ENCODE data around the gene PRSS57. TPM values are rescaled to one million over a fixed set of nuclear protein-coding genes. Genes with fewer than 3 reads are reported as not detected.
A peak's percentile ranks its signal among the peaks of the same experiment; 100 is the strongest.

The PRSS57 gene
- total RNA-seq, 2 experiments from 2014 or later = not detected

DNA sequence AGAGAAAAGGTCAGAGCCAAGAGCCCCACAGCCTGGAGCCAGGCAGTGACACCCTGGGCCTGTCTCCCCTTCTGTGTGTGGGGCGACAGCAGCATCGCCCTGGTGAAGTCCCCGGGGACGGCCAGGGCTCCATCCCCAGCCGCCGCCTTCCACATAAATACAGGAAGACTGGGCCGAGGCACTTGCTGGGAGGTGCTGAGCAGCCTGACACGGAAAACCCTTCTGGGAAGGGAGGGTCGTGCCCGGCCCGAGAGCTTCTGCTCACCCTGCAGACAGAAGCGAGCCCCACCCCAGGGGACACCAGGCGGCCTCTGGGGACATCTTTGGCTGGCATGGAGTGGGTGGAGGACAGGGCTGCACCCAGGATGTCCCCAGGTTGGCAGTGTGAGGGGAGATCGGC lies 50.5 kb downstream of the PRSS57 start:
- H3K4me3 Mint-ChIP-seq = no peak overlapping the region
- POLR2A ChIA-PET = interaction anchor here (1.0 kb wide), 2 partner anchors 11 to 16 kb away, joined by 5 read pairs; partner anchors contain the start of gene POLRMT
- no peak overlapping the region for H3K27ac Mint-ChIP-seq
- H3K36me3 Mint-ChIP-seq = peaks cover 2% of the 10 kb centered on the region
- no peak for DNase-seq
- no peaks in the 10 kb centered on the region for H3K4me1 Mint-ChIP-seq
- ATAC-seq (ENCODE audit: low read depth) = no peak
- H3K9me3 Mint-ChIP-seq = no peaks in the 10 kb centered on the region
- no peaks in the 10 kb centered on the region for H3K27me3 Mint-ChIP-seq

GRCh38 chr19:644363-644762 lies 50.9 kb downstream of the PRSS57 start:
- POLR2A ChIA-PET = interaction anchor here (1.0 kb wide), 2 partner anchors 11 to 16 kb away, joined by 5 read pairs; partner anchors contain the start of gene POLRMT
- Mint-ChIP-seq H3K4me3 (no peak overlapping the region), H3K27ac (no peak overlapping the region), H3K27me3 (peaks cover 1% of the 10 kb centered on the region), H3K36me3 (peaks cover 2% of the 10 kb centered on the region), H3K9me3 (no peaks in the 10 kb centered on the region), H3K4me1 (peaks cover under 1% of the 10 kb centered on the region)
- DNase-seq = no peak
- ATAC-seq (ENCODE audit: low read depth) = no peak

DNA sequence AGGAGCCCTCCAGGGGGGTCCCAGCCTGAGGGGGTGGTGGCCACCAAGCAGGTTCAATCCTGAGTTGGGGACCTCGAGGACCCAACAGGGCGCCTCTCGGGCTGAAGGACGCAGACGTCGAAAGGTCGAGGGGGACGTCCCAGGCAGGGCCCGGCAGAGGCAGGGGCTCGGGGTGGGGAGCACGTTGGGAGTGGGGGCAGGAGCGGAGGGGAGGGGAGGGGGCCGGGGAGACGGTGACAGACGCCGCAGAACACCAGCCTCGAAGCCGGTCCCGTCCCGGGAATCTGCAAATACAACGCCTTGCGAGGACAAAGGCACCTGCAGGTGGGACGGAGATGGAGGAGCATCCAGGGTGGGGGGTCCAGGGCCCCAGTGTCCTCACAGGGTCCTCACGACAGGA lies 51.5 kb downstream of the PRSS57 start:
- H3K27ac Mint-ChIP-seq = no peak overlapping the region
- peaks cover 2% of the 10 kb centered on the region for H3K36me3 Mint-ChIP-seq
- H3K9me3 Mint-ChIP-seq = no peaks in the 10 kb centered on the region
- no peak for DNase-seq
- peaks cover 5% of the 10 kb centered on the region for H3K4me1 Mint-ChIP-seq
- no peak overlapping the region for H3K4me3 Mint-ChIP-seq
- H3K27me3 Mint-ChIP-seq = peaks cover 2% of the 10 kb centered on the region
- POLR2A ChIA-PET = no interaction called here
- no peak for ATAC-seq (ENCODE audit: low read depth)

GRCh38 chr19:642767-643727 lies 52.2 kb downstream of the PRSS57 start:
- Mint-ChIP-seq H3K27me3 (peaks cover 2% of the 10 kb centered on the region), H3K9me3 (no peaks in the 10 kb centered on the region), H3K27ac (peak overlapping the region; percentile 64), H3K4me3 (no peak overlapping the region), H3K4me1 (peaks cover 5% of the 10 kb centered on the region), H3K36me3 (peaks cover 2% of the 10 kb centered on the region)
- no peak for DNase-seq
- POLR2A ChIA-PET = no interaction called here
- ATAC-seq (ENCODE audit: low read depth) = no peak

DNA sequence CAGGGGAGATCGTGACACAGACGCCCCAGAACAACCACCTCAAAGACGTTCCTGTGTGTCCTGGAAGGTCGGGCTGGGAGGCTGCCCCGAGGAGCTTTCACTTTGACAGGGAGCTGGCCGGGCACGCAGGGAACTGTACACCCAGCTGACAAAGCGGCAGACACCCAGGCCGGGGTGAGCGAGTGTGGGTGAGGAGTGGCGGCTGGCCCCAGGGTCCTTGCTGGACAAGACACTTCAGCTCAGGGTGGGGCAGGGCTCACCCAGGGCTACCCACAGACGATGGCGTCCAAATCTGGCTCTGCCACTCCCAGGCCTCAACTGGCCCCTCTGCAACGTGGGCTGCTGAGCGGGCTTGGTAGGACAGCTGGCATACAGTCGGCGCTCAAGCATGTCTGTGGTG lies 53.5 kb downstream of the PRSS57 start:
- POLR2A ChIA-PET = no interaction called here
- Mint-ChIP-seq H3K27me3 (peaks cover 2% of the 10 kb centered on the region), H3K27ac (no peak overlapping the region)

DNA sequence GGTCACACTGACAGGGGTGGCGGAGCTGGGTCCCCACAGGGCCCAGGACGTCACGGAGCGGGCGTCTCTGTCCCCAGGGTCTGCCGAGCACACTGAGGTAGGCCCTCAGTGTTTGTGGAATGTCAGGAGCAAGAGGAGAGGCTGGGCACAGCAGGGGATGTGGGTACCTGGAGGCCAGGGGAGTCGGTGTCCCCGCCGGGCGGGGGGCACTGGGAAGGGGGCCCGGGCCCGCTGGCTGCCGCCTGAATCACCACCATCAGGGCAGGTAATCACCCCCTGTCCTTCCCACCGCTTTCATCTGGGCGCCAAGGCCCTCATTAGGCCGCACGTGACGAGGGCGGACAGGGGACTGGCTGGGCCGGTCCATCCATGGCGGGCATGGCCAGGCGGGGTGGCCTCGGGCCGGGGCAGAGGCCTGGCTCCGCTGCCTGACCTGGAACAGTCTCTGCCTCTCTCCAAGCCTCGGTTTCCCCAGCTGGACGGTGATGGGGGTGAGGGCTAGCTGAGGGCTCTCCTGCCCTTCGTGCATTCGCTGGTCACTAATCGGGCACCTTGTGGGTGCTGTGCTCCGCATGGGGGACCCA lies 54.6 kb downstream of the PRSS57 start:
- H3K27ac Mint-ChIP-seq = no peak overlapping the region
- peaks cover 5% of the 10 kb centered on the region for H3K4me1 Mint-ChIP-seq
- H3K4me3 Mint-ChIP-seq = no peak overlapping the region
- DNase-seq (no peak), ATAC-seq (ENCODE audit: low read depth) (no peak)
- POLR2A ChIA-PET = no interaction called here
- peaks cover 2% of the 10 kb centered on the region for H3K27me3 Mint-ChIP-seq
- H3K9me3 Mint-ChIP-seq = no peaks in the 10 kb centered on the region
- peaks cover 2% of the 10 kb centered on the region for H3K36me3 Mint-ChIP-seq

More for the DNA sequence above, 53.5 kb downstream of the PRSS57 start:
- ATAC-seq (ENCODE audit: low read depth) = no peak
- no peak overlapping the region for H3K4me3 Mint-ChIP-seq
- no peak for DNase-seq
- H3K9me3 Mint-ChIP-seq = no peaks in the 10 kb centered on the region
- peaks cover 5% of the 10 kb centered on the region for H3K4me1 Mint-ChIP-seq
- peaks cover 2% of the 10 kb centered on the region for H3K36me3 Mint-ChIP-seq

- POLR2A ChIA-PET = no interaction called here
- H3K27me3 Mint-ChIP-seq = peaks cover 2% of the 10 kb centered on the region
- DNase-seq (no peak), ATAC-seq (ENCODE audit: low read depth) (no peak)
- no peak overlapping the region for H3K27ac Mint-ChIP-seq
- H3K9me3 Mint-ChIP-seq = no peaks in the 10 kb centered on the region
- peaks cover 5% of the 10 kb centered on the region for H3K4me1 Mint-ChIP-seq
- H3K4me3 Mint-ChIP-seq = no peak overlapping the region
- peaks cover 2% of the 10 kb centered on the region for H3K36me3 Mint-ChIP-seq
Observed at GRCh38 chr19:640161-640558, 55.1 kb downstream of the PRSS57 start.

GRCh38 chr19:639253-640160 lies 55.7 kb downstream of the PRSS57 start, which contains the start of gene FGF22:
Gene FGF22, plus strand, starts transcription at chr19:639879. Its CDS starts 47 bp downstream, at chr19:639926.
- no peaks in the 10 kb centered on the region for H3K36me3 Mint-ChIP-seq
- H3K9me3 Mint-ChIP-seq = no peaks in the 10 kb centered on the region
- peaks cover 2% of the 10 kb centered on the region for H3K27me3 Mint-ChIP-seq
- H3K4me3 Mint-ChIP-seq = peak within 1 kb of the TSS; percentile 88
- POLR2A ChIA-PET = no interaction called here
- peaks cover 5% of the 10 kb centered on the region for H3K4me1 Mint-ChIP-seq
- peak within 1 kb of the TSS; percentile 61 for H3K27ac Mint-ChIP-seq
- peak; percentile 90 for ATAC-seq (ENCODE audit: low read depth)
- peak; percentile 95 for DNase-seq

DNA sequence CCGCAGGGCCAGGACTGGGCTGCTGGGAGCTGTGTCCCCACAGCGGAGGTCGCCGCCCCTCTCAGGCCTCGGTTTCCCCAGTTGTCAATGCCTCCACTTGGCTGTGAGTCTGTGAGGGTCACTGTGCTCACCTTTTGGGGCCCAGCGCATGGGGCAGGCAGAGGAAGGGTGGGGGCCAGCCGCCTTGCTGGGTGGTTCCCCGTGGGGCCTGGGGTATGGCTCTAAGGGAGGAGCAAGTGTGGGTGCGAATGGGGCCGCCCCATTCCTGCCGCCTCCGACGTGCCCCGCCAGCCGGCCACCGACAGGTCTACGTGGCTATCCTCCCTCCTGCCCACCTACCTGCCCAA lies 56.4 kb downstream of the PRSS57 start:
- POLR2A ChIA-PET = no interaction called here
- ATAC-seq (ENCODE audit: low read depth) = no peak
- Mint-ChIP-seq H3K36me3 (no peaks in the 10 kb centered on the region), H3K27me3 (peaks cover 2% of the 10 kb centered on the region), H3K4me1 (peaks cover 6% of the 10 kb centered on the region), H3K9me3 (no peaks in the 10 kb centered on the region), H3K4me3 (peak overlapping the region; percentile 88), H3K27ac (no peak overlapping the region)
- DNase-seq = no peak

Other genes with a start within 250 kb of the PRSS57 start
- gene SHC2, start 234.4 kb downstream of the PRSS57 start, total RNA-seq = under 1 TPM; 0.40 to 0.53 TPM
- gene MADCAM1, start 199.0 kb downstream of the PRSS57 start, total RNA-seq = 1 to 10 TPM in 1 of 2 experiments, under 1 TPM in 1; 0.44 to 1.0 TPM
- 10 to 100 TPM; 27.0 to 27.2 TPM for gene TPGS1, start 188.0 kb downstream of the PRSS57 start, total RNA-seq
- 10 to 100 TPM; 49.2 to 51.5 TPM for gene CDC34, start 163.7 kb downstream of the PRSS57 start, total RNA-seq
- 10 to 100 TPM; 81.5 to 84.5 TPM for gene GZMM, start 151.4 kb downstream of the PRSS57 start, total RNA-seq
- gene BSG, start 122.9 kb downstream of the PRSS57 start, total RNA-seq = 100 to 1,000 TPM; 183 to 196 TPM
- 1 to 10 TPM; 1.0 to 1.2 TPM for gene HCN2, start 105.6 kb downstream of the PRSS57 start, total RNA-seq
- gene POLRMT, start 61.9 kb downstream of the PRSS57 start, total RNA-seq = 10 to 100 TPM; 63.2 to 65.1 TPM
- gene FGF22, start 55.6 kb downstream of the PRSS57 start, total RNA-seq = 1 to 10 TPM in 1 of 2 experiments, under 1 TPM in 1; 0.72 to 1.1 TPM
- gene RNF126, start 32.2 kb downstream of the PRSS57 start, total RNA-seq = 10 to 100 TPM; 79.0 to 84.8 TPM
- gene FSTL3, start 19.1 kb downstream of the PRSS57 start, total RNA-seq = 1 to 10 TPM; 2.6 to 2.9 TPM
- not detected for gene PALM, start 13.5 kb upstream of the PRSS57 start, total RNA-seq
- gene MISP, start 55.7 kb upstream of the PRSS57 start, total RNA-seq = not detected
- gene PTBP1, start 102.0 kb upstream of the PRSS57 start, total RNA-seq = 100 to 1,000 TPM; 400 to 411 TPM
- not detected for gene PLPPR3, start 126.5 kb upstream of the PRSS57 start, total RNA-seq
- gene AZU1, start 132.4 kb upstream of the PRSS57 start, total RNA-seq = under 1 TPM in 1 of 2 experiments, not detected in 1; 0.25 TPM
- not detected for gene PRTN3, start 145.5 kb upstream of the PRSS57 start, total RNA-seq
- gene ELANE, start 156.9 kb upstream of the PRSS57 start, total RNA-seq = not detected
- 1 to 10 TPM; 4.4 to 5.5 TPM for gene CFD, start 164.2 kb upstream of the PRSS57 start, total RNA-seq
- gene MED16, start 197.7 kb upstream of the PRSS57 start, total RNA-seq = 10 to 100 TPM; 53.6 to 72.7 TPM
- not detected for gene RNU6-9, start 198.0 kb upstream of the PRSS57 start, total RNA-seq
- 100 to 1,000 TPM; 108 to 113 TPM for gene R3HDM4, start 217.8 kb upstream of the PRSS57 start, total RNA-seq
- 1 to 10 TPM; 2.9 to 3.1 TPM for gene KISS1R, start 221.9 kb upstream of the PRSS57 start, total RNA-seq
- gene ARID3A, start 230.6 kb upstream of the PRSS57 start, total RNA-seq = 10 to 100 TPM; 28.7 to 33.2 TPM

All from activated naive CD8-positive, alpha-beta T cell treated with anti-CD3 and anti-CD28 coated beads, Interleukin-2, amount 10 ng/mL, durations not matched to agents 7 days and 5 days (primary cell).